Pulmonary artery endothelial cell (primary cell): ENCODE measurements around the gene CNOT6. TPM values are rescaled to one million over a fixed set of nuclear protein-coding genes. Genes with fewer than 3 reads are reported as not detected.

ENCODE experiments used
- DNase-seq: peaks from one replicate; pipeline ENCODE4 v3.0.0-alpha.2; 2011; ENCODE audit warnings: low read depth, low spot score
- total RNA-seq: library from RNA; depleted of rRNA; stranded (reverse); fragments of >200 nt; gene quantifications from 2 replicates; pipeline ENCODE4 v1.2.3, GENCODE V29; 2014

The CNOT6 gene
- total RNA-seq, 1 donor from 2014 or later = 19.3 TPM

GRCh38 chr5:180599590-180599914 lies 105.4 kb downstream of the CNOT6 start:
- DNase-seq = no peak

DNA sequence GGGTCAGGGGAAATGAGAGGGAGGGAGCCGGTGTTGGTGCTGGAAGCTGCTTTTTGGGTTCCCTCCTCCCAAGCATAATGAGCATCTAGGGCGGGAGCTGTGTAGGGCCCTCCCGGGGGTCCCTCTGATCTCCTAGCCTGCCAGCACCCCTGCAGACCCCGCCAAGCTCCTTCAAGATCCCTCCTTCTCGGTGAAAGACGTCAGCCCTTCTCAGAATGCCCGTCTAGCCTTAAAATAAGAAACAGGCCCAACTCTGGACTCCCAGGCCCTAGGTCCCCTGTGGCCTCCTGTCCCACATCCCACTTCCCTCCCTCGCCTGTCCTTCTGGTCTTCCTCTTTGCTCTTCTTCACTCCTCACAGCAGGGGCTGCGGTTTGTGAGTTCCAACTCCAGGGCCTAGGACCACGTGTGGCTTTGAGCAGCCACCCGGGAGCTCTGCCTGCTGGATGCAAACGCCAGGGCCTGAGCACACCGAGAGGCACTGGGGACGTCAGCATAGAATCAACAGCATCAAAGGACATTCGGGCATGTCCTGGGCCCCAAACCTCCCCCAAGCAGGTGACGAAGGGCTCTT lies 105.9 kb downstream of the CNOT6 start:
- DNase-seq = no peak

GRCh38 chr5:180600554-180601041 lies 106.4 kb downstream of the CNOT6 start:
- DNase-seq = no peak

DNA sequence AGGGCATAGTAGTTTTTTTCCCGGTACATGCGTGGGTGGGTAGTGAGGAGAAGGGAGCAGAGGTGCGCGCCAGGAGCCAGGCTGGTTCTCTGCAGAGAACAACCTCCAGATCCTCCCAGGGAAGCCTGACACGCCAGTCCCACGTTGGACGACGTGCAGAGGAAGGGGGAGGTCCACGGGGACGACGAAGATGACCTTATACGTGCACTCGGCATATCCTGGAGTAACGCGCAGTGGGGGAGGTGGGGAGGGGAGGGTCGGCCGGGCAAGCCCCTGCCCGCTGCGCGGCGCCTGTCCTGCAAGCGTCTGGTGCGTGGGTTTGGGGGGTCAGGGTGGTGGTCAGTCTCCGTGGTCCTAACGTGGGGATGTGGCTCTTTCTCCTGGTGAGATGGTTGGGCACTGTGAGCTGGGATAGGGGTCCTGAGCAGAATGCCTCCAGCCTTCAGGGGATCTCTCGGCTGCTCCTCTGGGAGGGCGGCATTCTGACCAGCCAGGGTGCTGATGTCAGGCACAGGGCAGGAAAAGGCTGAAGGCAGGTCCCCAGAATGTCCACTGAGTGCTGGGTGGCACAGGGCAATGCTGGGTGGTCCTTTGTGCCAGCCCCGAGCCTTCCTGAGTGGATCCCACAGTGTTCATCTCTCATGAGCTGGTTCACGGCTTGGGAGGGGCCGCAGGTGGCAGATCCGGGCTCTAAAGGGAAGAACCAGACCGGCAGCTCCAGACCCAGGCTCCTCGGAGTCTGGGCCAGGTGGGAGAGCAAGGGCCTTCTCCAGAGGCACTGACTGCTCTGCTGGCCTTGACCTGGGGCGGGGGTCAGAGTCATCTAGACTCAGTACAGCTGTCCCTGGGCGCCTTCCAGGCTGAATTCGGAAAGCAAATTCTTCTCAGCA lies 107.7 kb downstream of the CNOT6 start:
- no peak for DNase-seq

DNA sequence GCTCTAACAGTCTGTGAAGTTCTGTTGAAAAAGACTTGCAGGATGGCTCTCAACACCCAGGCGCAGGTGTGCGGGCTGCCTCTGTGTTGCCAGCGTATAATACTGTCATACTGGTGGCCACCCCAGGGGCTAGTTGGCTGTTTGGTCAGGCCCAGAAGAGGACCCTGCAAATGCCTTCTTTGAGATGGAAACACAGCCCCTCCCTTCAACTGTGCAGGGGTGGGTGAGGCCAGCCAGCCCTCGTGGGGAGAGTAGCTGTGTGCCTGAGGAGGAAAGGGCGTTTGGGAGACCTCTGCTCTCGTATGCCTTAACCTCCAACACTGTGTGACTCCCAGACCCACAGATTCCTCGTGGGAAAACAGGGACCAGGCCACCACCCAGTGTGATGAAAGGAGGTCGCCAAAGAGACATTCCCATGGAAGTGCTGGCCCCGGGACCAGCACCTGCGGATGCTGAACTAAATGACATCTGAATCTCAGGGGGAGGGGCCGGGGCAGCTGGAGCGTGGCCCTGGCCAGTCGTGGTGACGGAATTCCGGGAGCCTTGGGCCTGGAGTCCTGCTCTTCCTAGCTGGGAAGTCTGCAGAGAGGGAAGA lies 108.4 kb downstream of the CNOT6 start:
- no peak for DNase-seq

- DNase-seq = no peak
Observed at GRCh38 chr5:180603076-180603594, 109.0 kb downstream of the CNOT6 start.

- DNase-seq = no peak
Observed at GRCh38 chr5:180604271-180604670, 110.1 kb downstream of the CNOT6 start.

DNA sequence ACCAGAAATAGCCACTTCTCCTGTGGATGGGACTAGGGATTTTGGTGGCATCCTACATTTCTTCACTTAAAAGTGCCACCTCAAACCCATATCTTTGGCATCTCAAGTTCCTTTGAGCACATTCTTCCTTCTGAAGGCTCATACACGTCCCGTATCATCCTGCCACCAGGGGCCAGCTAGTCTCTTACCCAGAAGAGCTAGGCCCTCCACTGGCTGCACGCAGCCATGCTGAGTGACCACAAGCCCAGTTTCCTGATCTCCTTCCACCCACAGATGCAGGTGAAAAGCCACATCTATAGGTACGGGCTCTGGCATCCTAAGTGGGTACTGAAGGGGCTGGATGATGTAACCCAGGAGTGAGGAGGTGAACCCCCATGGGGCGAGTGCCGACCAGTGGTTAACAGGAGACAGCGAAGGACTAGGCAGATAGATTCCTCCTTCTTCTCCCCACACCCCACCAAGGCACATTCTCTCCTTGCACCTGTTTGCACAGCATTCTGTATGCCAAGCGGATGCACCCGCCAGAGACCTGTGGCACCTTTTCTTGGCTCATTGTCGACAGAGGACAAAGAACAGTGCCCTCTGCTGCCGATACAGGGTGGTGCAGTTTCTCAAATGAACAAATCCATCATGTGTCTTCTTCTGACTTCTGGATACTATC lies 111.5 kb downstream of the CNOT6 start:
- peak; percentile 22 for DNase-seq

DNA sequence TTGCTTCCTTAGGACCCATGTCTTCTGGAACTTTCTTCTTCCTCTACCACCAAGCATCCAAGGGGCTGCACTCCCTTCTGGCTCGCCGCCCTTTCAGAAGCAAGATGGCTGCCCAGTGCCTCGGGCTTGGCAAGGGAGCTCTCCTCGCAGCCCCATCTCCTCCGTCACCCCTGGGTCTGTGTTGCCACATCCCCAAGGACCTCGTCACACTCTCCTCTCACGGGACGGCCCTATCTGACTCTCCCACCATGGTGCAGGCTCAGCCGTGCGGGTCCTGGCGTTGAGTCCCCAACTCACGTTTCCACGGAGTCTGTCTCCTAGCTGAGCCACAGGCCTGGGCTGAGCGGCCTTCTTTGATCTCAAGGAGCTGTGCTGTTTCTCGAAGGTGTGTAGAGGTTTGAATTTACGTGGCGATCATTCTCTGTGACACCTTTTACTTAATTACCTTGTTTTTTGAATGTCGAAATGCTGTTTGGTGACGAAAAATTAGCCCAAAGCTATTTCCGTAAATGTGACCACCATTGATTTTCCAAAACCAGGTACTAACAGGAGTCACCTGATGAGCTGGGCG lies 112.1 kb downstream of the CNOT6 start:
- DNase-seq = no peak

DNA sequence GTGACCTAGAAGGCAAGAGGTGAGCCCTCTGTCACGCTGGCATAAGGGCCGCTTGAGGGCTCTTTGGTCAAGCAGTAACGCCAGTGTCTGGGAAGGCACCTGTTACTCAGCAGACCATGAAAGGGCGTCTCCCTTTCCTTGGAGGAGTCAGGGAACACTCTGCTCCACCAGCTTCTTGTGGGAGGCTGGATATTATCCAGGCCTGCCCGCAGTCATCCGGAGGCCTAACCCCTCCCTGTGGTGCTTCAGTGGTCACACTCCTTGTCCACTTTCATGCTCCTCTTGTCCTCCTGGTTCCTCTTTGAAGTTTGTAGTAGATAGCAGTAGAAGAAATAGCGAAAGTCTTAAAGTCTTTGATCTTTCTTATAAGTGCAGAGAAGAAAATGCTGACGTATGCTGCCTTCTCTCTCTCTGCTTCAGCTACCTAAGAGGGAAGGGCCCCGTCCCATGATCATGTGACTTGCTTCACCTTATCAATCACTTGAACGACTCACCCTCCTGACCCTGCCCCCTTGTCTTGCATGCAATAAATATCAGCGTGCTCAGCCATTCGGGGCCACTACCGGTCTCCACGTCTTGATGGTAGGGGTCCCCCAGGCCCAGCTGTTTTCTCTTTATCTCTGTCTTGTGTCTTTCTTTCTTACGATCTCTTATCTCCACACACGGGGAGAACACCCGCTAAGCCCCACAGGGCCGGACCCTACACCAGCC lies 113.8 kb downstream of the CNOT6 start:
- no peak for DNase-seq

DNA sequence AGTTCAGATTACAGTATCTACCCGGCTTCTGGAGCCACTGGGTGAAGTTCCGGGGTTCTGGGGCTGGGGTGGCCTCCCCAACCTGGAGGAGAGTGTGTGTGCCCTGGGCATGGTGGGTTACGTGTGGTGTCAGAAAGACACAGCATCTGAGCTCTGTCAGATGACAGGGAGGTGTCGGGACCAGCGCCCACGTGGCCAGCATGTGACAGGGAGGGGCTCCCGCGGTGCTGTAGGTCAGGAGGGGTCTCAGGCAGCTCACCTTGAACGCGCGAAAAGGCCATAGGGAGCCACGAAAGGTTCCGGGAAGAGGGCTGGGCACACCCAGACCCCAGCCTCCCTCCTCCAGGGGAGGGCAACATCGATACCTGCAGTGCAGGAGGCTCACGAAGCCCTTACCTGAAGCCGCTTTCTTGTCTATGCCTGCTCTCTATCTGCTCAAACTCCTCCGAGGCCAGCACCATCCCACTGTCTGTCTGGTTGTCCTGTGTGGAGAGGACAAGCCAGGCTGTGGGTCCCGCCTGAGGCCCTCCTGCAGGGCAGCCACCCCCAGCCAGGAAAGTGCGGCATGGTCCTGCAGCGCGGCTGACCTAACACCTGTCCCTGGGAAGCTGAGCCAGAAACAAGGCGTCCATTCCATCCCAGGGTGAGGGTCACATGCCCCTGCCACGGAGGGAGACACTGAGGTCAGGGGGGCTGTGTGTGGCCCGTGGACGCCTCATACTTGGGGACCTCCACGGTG lies 114.6 kb downstream of the CNOT6 start:
- no peak for DNase-seq

DNA sequence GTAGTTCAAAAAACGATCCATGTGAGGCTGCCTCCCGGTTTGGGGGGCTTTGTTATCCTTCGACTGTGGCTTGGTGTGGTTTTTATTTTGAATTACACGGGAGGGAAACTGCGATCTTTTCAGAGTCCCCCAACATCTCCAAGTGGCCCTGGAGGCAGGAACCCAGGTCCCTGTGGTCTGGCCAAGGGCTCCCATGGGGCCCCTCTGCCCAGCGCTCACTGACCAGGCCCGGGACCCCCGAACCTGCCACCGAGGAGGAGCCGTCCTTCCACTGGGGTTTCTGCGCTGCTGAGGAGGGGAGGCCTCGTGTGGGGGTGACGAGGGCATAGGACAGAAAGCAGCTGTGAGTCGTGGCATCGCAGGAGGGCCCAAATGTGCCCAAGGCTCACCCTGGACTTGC lies 115.2 kb downstream of the CNOT6 start:
- no peak for DNase-seq

DNA sequence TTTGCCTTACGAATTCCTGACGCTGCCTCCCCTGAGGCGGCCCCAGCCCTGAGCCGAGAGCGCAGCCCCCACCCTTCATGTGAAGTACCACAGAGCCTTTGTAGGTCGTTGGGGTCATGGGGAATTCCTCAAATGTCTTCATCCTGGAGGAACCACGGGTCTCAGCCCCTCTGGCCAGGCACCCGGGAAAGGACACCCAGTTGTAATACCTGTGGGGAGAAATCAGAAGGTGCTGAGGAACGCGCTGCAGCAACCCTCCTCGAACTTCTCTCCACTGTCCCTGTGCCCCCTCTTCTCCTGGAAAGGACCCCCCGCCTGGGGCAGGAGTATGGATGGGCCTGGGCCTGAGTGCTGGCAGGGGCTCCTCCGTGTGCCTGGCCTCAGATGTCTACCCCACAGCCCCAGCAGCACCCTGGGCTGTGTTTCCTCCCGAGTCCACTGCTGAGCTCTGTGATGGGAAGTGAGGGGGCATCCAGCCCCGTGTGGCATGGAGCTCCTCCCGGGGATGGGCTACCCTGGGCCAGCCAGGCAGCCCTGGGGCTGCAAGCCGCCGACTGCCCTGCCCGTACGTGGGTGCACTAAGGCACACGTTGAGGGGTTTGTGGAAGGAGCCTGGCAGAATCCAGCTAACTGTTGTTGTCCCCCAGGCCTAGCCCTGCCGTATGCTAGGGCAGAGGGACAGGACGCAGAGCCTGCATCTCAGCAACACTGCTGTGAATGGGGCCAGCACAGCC lies 115.8 kb downstream of the CNOT6 start:
- DNase-seq = no peak

DNA sequence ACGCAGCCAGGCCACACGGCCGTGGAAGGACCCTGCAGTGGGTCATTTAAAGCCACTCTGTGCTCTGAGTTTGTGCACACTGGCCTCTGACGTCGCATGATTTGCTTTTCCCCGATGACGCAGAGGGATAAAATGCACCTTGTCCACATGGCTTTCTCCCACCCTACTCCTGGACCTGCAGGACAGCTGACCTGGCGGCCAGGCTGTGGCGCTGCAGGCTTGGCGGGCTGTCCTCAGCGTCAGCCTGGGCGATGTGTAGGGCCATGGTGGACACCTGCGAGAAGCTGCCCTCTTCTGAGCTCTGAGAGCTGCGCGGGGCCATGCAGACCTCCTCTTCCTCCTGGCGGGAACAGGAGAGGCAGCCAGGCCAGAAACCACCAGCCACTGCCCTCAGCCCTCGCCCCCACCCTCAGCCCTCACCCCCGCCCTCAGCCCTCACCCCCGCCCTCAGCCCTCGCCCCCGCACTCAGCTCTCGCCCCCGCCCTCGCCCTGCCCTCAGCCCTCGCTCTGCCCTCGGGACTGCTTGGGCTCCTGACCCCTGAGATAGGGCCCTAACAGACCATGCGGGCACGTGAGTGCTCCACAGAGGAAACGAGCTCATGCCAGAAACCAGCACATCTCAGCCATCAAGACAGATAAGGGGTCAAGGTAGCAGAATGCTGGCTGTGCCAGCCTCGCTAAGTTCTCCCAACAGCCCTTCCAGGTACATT lies 117.1 kb downstream of the CNOT6 start:
- DNase-seq = no peak

DNA sequence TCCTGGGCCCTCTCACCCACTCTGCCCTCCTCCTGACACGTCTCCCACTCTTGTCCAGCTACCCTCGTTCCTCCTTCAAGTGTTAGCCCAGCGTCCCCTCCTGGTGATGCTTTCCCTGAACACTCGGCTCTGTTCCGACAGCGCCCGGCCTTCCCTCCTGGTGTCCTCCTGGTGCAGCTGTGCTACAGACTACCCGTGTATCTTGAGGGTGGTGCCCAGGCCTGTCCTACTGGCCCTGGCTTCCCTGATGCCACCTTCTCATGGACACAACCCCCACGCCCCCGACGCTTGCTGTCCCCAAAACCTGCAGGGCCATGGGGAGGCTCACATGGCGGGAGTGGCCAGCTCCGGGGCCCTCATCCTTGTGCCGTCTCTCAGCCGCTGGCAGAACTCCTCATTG lies 118.5 kb downstream of the CNOT6 start:
- DNase-seq = no peak

- no peak for DNase-seq
Observed at GRCh38 chr5:180613188-180613813, 119.1 kb downstream of the CNOT6 start.

GRCh38 chr5:180613814-180614188 lies 119.6 kb downstream of the CNOT6 start:
- no peak for DNase-seq

DNA sequence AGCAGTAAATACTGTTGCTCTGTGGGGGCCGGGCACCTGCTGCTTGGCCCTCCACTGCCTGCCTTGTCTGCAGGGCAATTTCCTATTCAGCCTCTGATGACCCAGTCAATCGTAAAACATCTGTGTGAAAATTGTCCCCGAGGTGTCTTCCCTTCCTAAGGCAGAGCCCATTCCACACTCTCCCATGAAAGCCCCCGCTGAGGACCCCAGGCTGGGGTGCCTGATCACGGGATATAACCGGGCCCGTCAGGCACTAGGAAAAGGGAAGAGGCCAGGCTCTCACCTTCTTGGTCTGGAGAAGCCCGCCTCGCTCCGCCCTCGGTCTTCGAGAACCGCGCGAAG lies 124.3 kb downstream of the CNOT6 start:
- DNase-seq = no peak
